A673 (cell line): Measurements from ENCODE around the gene SFTPA2. TPM values are rescaled to one million over a fixed set of nuclear protein-coding genes. Genes with fewer than 3 reads are reported as not detected.
"Not testable (repeated sequence)": the region's sequence is repeated elsewhere in the genome, so short reads cannot be mapped to it uniquely, and the experiment has no call there.

Source experiments
- BruUV-seq: library from RNA; stranded (reverse); fragments of 400-500 nt; replicated peaks from 2 replicates; lab custom pipeline; 2021; lab: Mats Ljungman, UMichigan
- CTCF ChIA-PET: fragments of 300-600 bp; sonication (Branson Sonifier 250); formaldehyde crosslinking; loops from one replicate; lab custom pipeline; 2022; ENCODE audit warnings: antibody characterized with exemption; lab: Charles Lee
- POLR2A ChIA-PET: fragments of 300-600 bp; sonication (Branson Sonifier 250); formaldehyde crosslinking; loops from one replicate; lab custom pipeline; 2022; ENCODE audit warnings: antibody characterized with exemption; ENCODE audit not compliant: low non-redundant PET; lab: Charles Lee
- DNase-seq: peaks from one replicate; pipeline ENCODE4 v3.0.0-alpha.2; 2015; ENCODE audit warnings: low spot score
- H3K27ac ChIP-seq: fragments of 200-600 bp; sonication (generic); 2 replicates; pipeline ENCODE4 v1.5.1; 2016; ENCODE audit warnings: mixed run types, low read depth, mild to moderate bottlenecking, mixed read lengths, antibody characterized with exemption, low read length; ENCODE audit not compliant: poor library complexity, severe bottlenecking
- H3K27me3 ChIP-seq: fragments of 200-600 bp; sonication (generic); replicated peaks from 2 replicates; pipeline ENCODE4 v1.6.1; 2017; ENCODE audit warnings: mixed run types, low read depth, mild to moderate bottlenecking, mixed read lengths, antibody characterized with exemption, low read length; ENCODE audit not compliant: insufficient read depth, poor library complexity
- H3K36me3 ChIP-seq: fragments of 200-600 bp; sonication (generic); 2 replicates; pipeline ENCODE4 v1.6.1; 2016; ENCODE audit warnings: mixed run types, mild to moderate bottlenecking, mixed read lengths, antibody characterized with exemption, low read length; ENCODE audit not compliant: insufficient read depth, poor library complexity, severe bottlenecking
- H3K4me1 ChIP-seq: fragments of 200-600 bp; sonication (generic); 2 replicates; pipeline ENCODE4 v1.6.1; 2017; ENCODE audit warnings: mixed run types, mild to moderate bottlenecking, mixed read lengths, antibody characterized with exemption, low read length; ENCODE audit not compliant: insufficient read depth, poor library complexity, severe bottlenecking
- H3K4me3 ChIP-seq: fragments of 200-600 bp; sonication (generic); 2 replicates; pipeline ENCODE4 v1.5.1; 2016; ENCODE audit warnings: low read depth, mixed run types, mild to moderate bottlenecking, mixed read lengths, low read length; ENCODE audit not compliant: poor library complexity, severe bottlenecking
- H3K9me3 ChIP-seq: fragments of 200-600 bp; sonication (generic); 2 replicates; pipeline ENCODE4 v1.6.1; 2016; ENCODE audit warnings: mixed run types, low read depth, mild to moderate bottlenecking, mixed read lengths, antibody characterized with exemption, low read length; ENCODE audit not compliant: poor library complexity, severe bottlenecking
- EZH2 ChIP-seq: fragments of 200-600 bp; sonication (generic); IDR thresholded peaks from 2 replicates; pipeline ENCODE4 v1.6.1; 2017; ENCODE audit warnings: borderline replicate concordance, low read depth, mild to moderate bottlenecking, mixed read lengths, antibody characterized with exemption, low read length; ENCODE audit not compliant: poor library complexity, severe bottlenecking
- intact Hi-C: fragments of 100-400 bp; cut with micrococcal nuclease; formaldehyde crosslinking; loops from one replicate; pipeline ENCODE4 v1.10.0; 2022; ENCODE audit not compliant: unreplicated experiment
- total RNA-seq: library from RNA; stranded (reverse); gene quantifications from 2 replicates; pipeline ENCODE4 v1.2.3, GENCODE V29; 2021
- TF ChIP-seq, protein P1 (sequence below): fragments of 300-800, 200-600 bp; sonication (generic); conservative IDR thresholded peaks from 2 replicates; pipeline ENCODE4 v1.5.1; 2017; ENCODE audit warnings: low read depth, mild to moderate bottlenecking, antibody characterized with exemption, low read length, moderate library complexity, mixed read lengths

The SFTPA2 gene
- total RNA-seq, 1 experiment from 2014 or later, result not detected

- Histone ChIP-seq H3K27me3 (peaks cover 10% of the 10 kb centered on the region), H3K4me3 (no peak overlapping the region), H3K27ac (no peak overlapping the region), H3K9me3 (no peaks in the 10 kb centered on the region), H3K4me1 (no peaks in the 10 kb centered on the region), H3K36me3 (no peaks in the 10 kb centered on the region)
- intact Hi-C loops, result loop anchor here (2.0 kb wide), 1 partner anchor 59 kb away; no protein-coding TSS in a partner anchor
- CTCF ChIA-PET, result no interaction called here
- POLR2A ChIA-PET, result no interaction called here
- TF ChIP-seq, protein P1, sequence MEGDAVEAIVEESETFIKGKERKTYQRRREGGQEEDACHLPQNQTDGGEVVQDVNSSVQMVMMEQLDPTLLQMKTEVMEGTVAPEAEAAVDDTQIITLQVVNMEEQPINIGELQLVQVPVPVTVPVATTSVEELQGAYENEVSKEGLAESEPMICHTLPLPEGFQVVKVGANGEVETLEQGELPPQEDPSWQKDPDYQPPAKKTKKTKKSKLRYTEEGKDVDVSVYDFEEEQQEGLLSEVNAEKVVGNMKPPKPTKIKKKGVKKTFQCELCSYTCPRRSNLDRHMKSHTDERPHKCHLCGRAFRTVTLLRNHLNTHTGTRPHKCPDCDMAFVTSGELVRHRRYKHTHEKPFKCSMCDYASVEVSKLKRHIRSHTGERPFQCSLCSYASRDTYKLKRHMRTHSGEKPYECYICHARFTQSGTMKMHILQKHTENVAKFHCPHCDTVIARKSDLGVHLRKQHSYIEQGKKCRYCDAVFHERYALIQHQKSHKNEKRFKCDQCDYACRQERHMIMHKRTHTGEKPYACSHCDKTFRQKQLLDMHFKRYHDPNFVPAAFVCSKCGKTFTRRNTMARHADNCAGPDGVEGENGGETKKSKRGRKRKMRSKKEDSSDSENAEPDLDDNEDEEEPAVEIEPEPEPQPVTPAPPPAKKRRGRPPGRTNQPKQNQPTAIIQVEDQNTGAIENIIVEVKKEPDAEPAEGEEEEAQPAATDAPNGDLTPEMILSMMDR, result no peak
- no peak for TF ChIP-seq EZH2
- no peak for DNase-seq
- no TSS peak for BruUV-seq
Observed at GRCh38 chr10:79555354-79556309, 4.6 kb downstream of the SFTPA2 start.

- Histone ChIP-seq H3K9me3 (no peaks in the 10 kb centered on the region), H3K27me3 (peaks cover 10% of the 10 kb centered on the region), H3K27ac (no peak overlapping the region), H3K4me3 (no peak overlapping the region), H3K36me3 (no peaks in the 10 kb centered on the region), H3K4me1 (no peaks in the 10 kb centered on the region)
- TF ChIP-seq EZH2, result no peak
- TF ChIP-seq, protein P1, result no peak
- DNase-seq, result no peak
- CTCF ChIA-PET, result no interaction called here
- intact Hi-C loops, result no loop called here
- POLR2A ChIA-PET, result interaction anchor here (0.6 kb wide), 1 partner anchor 106 kb away, joined by 11 read pairs; no protein-coding TSS in a partner anchor
- BruUV-seq, result no TSS peak
Observed at GRCh38 chr10:79552143-79552542, 8.1 kb downstream of the SFTPA2 start.

- no peaks in the 10 kb centered on the region for H3K27me3 ChIP-seq
- CTCF ChIA-PET, result no interaction called here
- POLR2A ChIA-PET, result no interaction called here
- H3K27ac ChIP-seq, result no peak overlapping the region
- BruUV-seq, result no TSS peak
- no peak overlapping the region for H3K4me3 ChIP-seq
- H3K36me3 ChIP-seq, result no peaks in the 10 kb centered on the region
- DNase-seq, result no peak
- no peak for TF ChIP-seq EZH2
- TF ChIP-seq, protein P1, result no peak
- H3K9me3 ChIP-seq, result no peaks in the 10 kb centered on the region
- H3K4me1 ChIP-seq, result no peaks in the 10 kb centered on the region
- intact Hi-C loops, result no loop called here
Observed at GRCh38 chr10:79547973-79548372, 12.2 kb downstream of the SFTPA2 start.

DNA sequence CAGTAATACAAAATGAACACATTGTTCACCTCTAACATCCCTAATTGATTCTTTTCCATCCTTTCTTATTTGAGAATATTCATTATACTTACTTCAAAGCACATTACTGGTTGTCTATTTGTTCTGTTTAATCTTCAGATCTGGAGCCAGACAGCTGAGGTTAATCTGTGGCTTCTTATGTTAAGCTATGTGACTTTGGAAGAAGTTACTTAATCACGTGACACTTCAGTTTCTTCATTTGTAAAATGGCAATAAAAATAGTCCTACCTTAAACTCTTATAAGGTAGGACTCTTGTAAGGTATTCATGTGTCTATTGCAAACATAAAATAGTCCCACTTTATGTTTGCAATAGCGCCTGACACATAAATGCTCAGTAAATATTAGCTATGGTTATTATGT lies 13.1 kb downstream of the SFTPA2 start:
- H3K27me3 ChIP-seq, H3K4me1 ChIP-seq, H3K36me3 ChIP-seq, intact Hi-C loops, DNase-seq, CTCF ChIA-PET, H3K4me3 ChIP-seq, H3K27ac ChIP-seq, BruUV-seq, H3K9me3 ChIP-seq, POLR2A ChIA-PET: not testable (repeated sequence)

GRCh38 chr10:79544926-79545659 lies 15.1 kb downstream of the SFTPA2 start:
- H3K27me3 ChIP-seq, H3K4me1 ChIP-seq, POLR2A ChIA-PET, intact Hi-C loops, CTCF ChIA-PET, DNase-seq, H3K27ac ChIP-seq, H3K4me3 ChIP-seq, H3K36me3 ChIP-seq, BruUV-seq, H3K9me3 ChIP-seq: not testable (repeated sequence)
